ENCODE data around the gene SZT2.

GRCh38 chr1:43388613-43389012, 1.1 kb upstream of the SZT2 start:
- no peak for TF ChIP-seq EZH2 (IDR thresholded peaks at IDR 0.05; ENCODE audit: borderline replicate concordance, low read length)
- no peak for TF ChIP-seq CTCF (conservative IDR thresholded peaks at IDR 0.05 in 1 of 2, IDR thresholded peaks at IDR 0.05 in 1 of 2; ENCODE audit: extremely low read depth in 1 of 2, insufficient read depth in 1 of 2, low read depth in 1 of 2, low read length in 2 of 2)

All from mammary epithelial cell (primary cell).